GM10266 (cell line): ENCODE data around the gene ANO8.
"Not testable (repeated sequence)": the region's sequence is repeated elsewhere in the genome, so short reads cannot be mapped to it uniquely, and the experiment has no call there.

Experiments used
- DNase-seq: peaks from one replicate; pipeline ENCODE4 v3.0.0; 2012; ENCODE audit errors: extremely low spot score
- CTCF ChIP-seq: IDR thresholded peaks from 2 replicates; pipeline ENCODE4 v1.5.1; 2012; ENCODE audit warnings: mild to moderate bottlenecking, low read depth; ENCODE audit not compliant: control insufficient read depth, insufficient read depth; ENCODE audit errors: missing control alignments

ANO8 gene

GRCh38 chr19:17296976-17297375 lies 37.7 kb downstream of the ANO8 start:
- DNase-seq: no peak
- no peak for TF ChIP-seq CTCF

- DNase-seq: no peak
Measured at GRCh38 chr19:17296273-17296672, 38.4 kb downstream of the ANO8 start.

GRCh38 chr19:17295551-17295950 lies 39.1 kb downstream of the ANO8 start:
- not testable (repeated sequence) for DNase-seq

More at GRCh38 chr19:17296273-17296672, 38.4 kb downstream of the ANO8 start:
- no peak for TF ChIP-seq CTCF

GRCh38 chr19:17294051-17294891 lies 40.4 kb downstream of the ANO8 start:
- peak; percentile 74 for DNase-seq
- no peak for TF ChIP-seq CTCF

- no peak for TF ChIP-seq CTCF
- no peak for DNase-seq
Measured at GRCh38 chr19:17293605-17294004, 41.0 kb downstream of the ANO8 start.

GRCh38 chr19:17292301-17293074 lies 42.2 kb downstream of the ANO8 start:
- TF ChIP-seq CTCF: peak; percentile 88
- peak; percentile 97 for DNase-seq

- peak; percentile 91 for DNase-seq
- TF ChIP-seq CTCF: no peak
Measured at GRCh38 chr19:17289489-17289888, 45.2 kb downstream of the ANO8 start.
